B cell (primary cell): ENCODE results near the gene SYT4. TPM values are rescaled to one million over a fixed set of nuclear protein-coding genes. Genes with fewer than 3 reads are reported as not detected.

Source experiments
- ATAC-seq: fragments of 200-7000 bp; cut with Tn5 transposase; one replicate; pipeline ENCODE4 v1.10.0; 2021; ENCODE audit warnings: low read depth, mild to moderate bottlenecking, moderate number of reproducible peaks, moderate library complexity
- CTCF ChIA-PET: fragments of 350-600 bp; sonication (Branson Sonifier 250); formaldehyde crosslinking; loops from one replicate; lab custom pipeline; 2021; ENCODE audit warnings: antibody characterized with exemption, inconsistent platforms; lab: Charles Lee
- POLR2A ChIA-PET: fragments of 350-600 bp; sonication (Branson Sonifier 250); formaldehyde crosslinking; loops from one replicate; lab custom pipeline; 2021; ENCODE audit warnings: antibody characterized with exemption; lab: Charles Lee
- DNase-seq: peaks from one replicate; pipeline ENCODE4 v3.0.0; 2013
- H2AFZ ChIP-seq: 2 replicates; pipeline ENCODE4 v1.6.1; 2012; ENCODE audit warnings: mild to moderate bottlenecking, low read depth, low read length; ENCODE audit not compliant: insufficient read depth, poor library complexity, severe bottlenecking
- H3K27ac ChIP-seq, 2 donors: 1 replicate in 1 of 2; 2 replicates in 1 of 2; pipeline ENCODE4 v1.5.1; 2012 to 2013; ENCODE audit warnings: low read length in 2 of 2, mild to moderate bottlenecking in 2 of 2, moderate library complexity in 1 of 2
- H3K27me3 ChIP-seq, 4 experiments: fragments of 200-600 bp in 1 of 4; sonication (generic) in 1 of 4; replicated peaks in 1 of 4; 1 replicate in 2 of 4; 2 replicates in 2 of 4; pipeline versions ENCODE4 v1.6.1 to v1.7.0; 2013 to 2016; ENCODE audit warnings: low read length in 3 of 4, mild to moderate bottlenecking in 2 of 4, mixed read lengths in 1 of 4, moderate library complexity in 1 of 4; ENCODE audit not compliant: insufficient read depth in 4 of 4, control insufficient read depth in 3 of 4; ENCODE audit errors: control extremely low read depth in 1 of 4
- H3K36me3 ChIP-seq, 2 experiments: replicated peaks in 1 of 2; 1 replicate in 1 of 2; 2 replicates in 1 of 2; pipeline versions ENCODE4 v1.6.1 to v1.7.1; 2013; ENCODE audit warnings: low read length in 1 of 2; ENCODE audit not compliant: insufficient read depth in 2 of 2, control insufficient read depth in 1 of 2; ENCODE audit errors: control extremely low read depth in 1 of 2, extremely low read depth in 1 of 2
- H3K4me1 ChIP-seq, 2 donors: fragments of 200-600 bp in 1 of 2; sonication (generic) in 1 of 2; 1 replicate in 1 of 2; 2 replicates in 1 of 2; pipeline versions ENCODE4 v1.5.1 to v1.6.1; 2013 to 2017; ENCODE audit warnings: low read length in 2 of 2; ENCODE audit not compliant: control insufficient read depth in 2 of 2, insufficient read depth in 2 of 2
- H3K4me2 ChIP-seq: replicated peaks from 2 replicates; pipeline ENCODE3; 2012; ENCODE audit warnings: mild to moderate bottlenecking, low read depth, low read length; ENCODE audit not compliant: poor library complexity, severe bottlenecking
- H3K4me3 ChIP-seq, 5 experiments: fragments of 200-600 bp in 1 of 5; sonication (generic) in 1 of 5; 1 replicate in 3 of 5; 2 replicates in 2 of 5; pipeline versions ENCODE4 v1.5.1 to v1.7.0; 2011 to 2016; ENCODE audit warnings: low read length in 4 of 5, mild to moderate bottlenecking in 4 of 5, low read depth in 2 of 5, control low read depth in 1 of 5, moderate library complexity in 1 of 5; ENCODE audit not compliant: insufficient read depth in 1 of 5; ENCODE audit errors: control extremely low read depth in 1 of 5, extremely low read depth in 1 of 5
- H3K79me2 ChIP-seq: fragments of 200-600 bp; sonication (generic); one replicate; pipeline ENCODE4 v1.6.0; 2016; ENCODE audit warnings: low read length; ENCODE audit not compliant: control insufficient read depth, insufficient read depth
- H3K9ac ChIP-seq: fragments of 200-600 bp; sonication (generic); 2 replicates; pipeline ENCODE4 v1.6.1; 2017; ENCODE audit warnings: mild to moderate bottlenecking, low read length, moderate library complexity
- H3K9me3 ChIP-seq, 3 donors: one replicate each; pipeline versions ENCODE4 v1.6.1 to v1.7.1; 2013; ENCODE audit warnings: low read length in 2 of 3; ENCODE audit not compliant: control insufficient read depth in 2 of 3, insufficient read depth in 1 of 3; ENCODE audit errors: control extremely low read depth in 1 of 3
- H4K20me1 ChIP-seq: 2 replicates; pipeline ENCODE4 v1.6.0; 2012; ENCODE audit warnings: mild to moderate bottlenecking, low read length; ENCODE audit not compliant: insufficient read depth, control insufficient read depth, poor library complexity, severe bottlenecking
- H3K27ac Mint-ChIP-seq: one replicate; pipeline ENCODE4 v1.8.0; 2021; ENCODE audit warnings: mixed read lengths
- H3K27me3 Mint-ChIP-seq: one replicate; pipeline ENCODE4 v1.8.0; 2021; ENCODE audit warnings: mixed read lengths
- H3K4me1 Mint-ChIP-seq: one replicate; pipeline ENCODE4 v1.8.0; 2021; ENCODE audit warnings: mixed read lengths
- H3K4me3 Mint-ChIP-seq: one replicate; pipeline ENCODE4 v1.8.0; 2021; ENCODE audit warnings: mixed read lengths
- H3K9me3 Mint-ChIP-seq: one replicate; pipeline ENCODE4 v1.8.0; 2022; ENCODE audit warnings: mixed read lengths; ENCODE audit not compliant: insufficient read depth
- EZH2 ChIP-seq: IDR thresholded peaks from 2 replicates; pipeline ENCODE4 v1.6.1; 2012; ENCODE audit warnings: borderline replicate concordance, low read depth, mild to moderate bottlenecking, moderate library complexity, low read length; ENCODE audit not compliant: insufficient read depth, poor library complexity, severe bottlenecking
- WGBS: methylation state at CpG from one replicate; pipeline ENCODE4 v1.1.5; 2013; ENCODE audit warnings: missing lambda C conversion rate; ENCODE audit not compliant: insufficient coverage; 5-methylcytosine and 5-hydroxymethylcytosine counted together
- intact Hi-C: fragments of 100-400 bp; cut with micrococcal nuclease; formaldehyde crosslinking; loops from one replicate; pipeline ENCODE4 v1.10.0; 2022
- polyA plus RNA-seq: library from polyadenylated mRNA; depleted of rRNA; stranded (reverse); fragments of >200 nt; gene quantifications from 2 replicates; pipeline ENCODE4 v1.2.3, GENCODE V29; 2012
- total RNA-seq, 2 donors: library from RNA; stranded (reverse); fragments of 120-200 nt in 1 of 2; gene quantifications; 1 replicate in 1 of 2; 2 replicates in 1 of 2; pipeline versions ENCODE4 v1.2.3 to v1.2.4, GENCODE V29; 2013 to 2022
- TF ChIP-seq, protein P1 (sequence below): fragments of 200-600 bp; IDR thresholded peaks from one replicate; pipeline ENCODE4 v1.8.0; 2022; ENCODE audit warnings: antibody characterized with exemption, mild to moderate bottlenecking

The SYT4 gene
- total and polyA plus RNA-seq, 2 donors (not counting 1 experiment from before 2014, with no cell fraction given) = not detected

DNA sequence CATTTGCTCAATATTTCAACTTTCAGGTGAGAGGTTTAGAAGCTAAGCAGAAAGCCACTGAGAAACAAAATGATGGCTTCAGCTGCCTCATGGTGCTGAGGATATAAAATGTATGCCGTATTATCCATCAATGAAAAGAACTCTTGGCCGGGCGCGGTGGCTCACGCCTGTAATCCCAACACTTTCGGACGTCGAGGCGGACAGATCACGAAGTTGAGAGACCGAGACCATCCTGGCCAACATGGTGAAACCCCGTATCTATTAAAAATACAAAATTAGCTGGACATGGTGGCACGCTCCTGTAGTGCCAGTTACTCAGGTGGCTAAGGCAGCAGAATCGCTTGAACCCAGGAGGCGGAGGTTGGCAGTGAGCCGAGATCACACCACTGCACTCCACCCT lies 6.0 kb upstream of the SYT4 start:
- no peak overlapping the region for H3K9ac ChIP-seq
- 97% methylated on average over 14 of the region's 16 CpGs for WGBS
- Mint-ChIP-seq H3K4me1 (no peaks in the 10 kb centered on the region), H3K4me3 (no peak overlapping the region), H3K27ac (no peak overlapping the region), H3K9me3 (no peaks in the 10 kb centered on the region), H3K27me3 (peaks cover 5% of the 10 kb centered on the region)
- H3K79me2 ChIP-seq = no peaks in the 10 kb centered on the region
- H3K27me3 ChIP-seq = no peaks in the 10 kb centered on the region
- ChIA-PET POLR2A (no interaction called here), CTCF (interaction anchor here (0.6 kb wide), 1 partner anchor 764 kb away, joined by 4 read pairs; no protein-coding TSS in a partner anchor)
- no peak overlapping the region for H3K4me3 ChIP-seq
- intact Hi-C loops = no loop called here
- no peaks in the 10 kb centered on the region for H3K4me1 ChIP-seq
- no peak overlapping the region for H3K27ac ChIP-seq
- peaks cover 0 to 4% (median 0%) of the 10 kb centered on the region in 3 donors for H3K9me3 ChIP-seq
- H3K36me3 ChIP-seq = no peaks in the 10 kb centered on the region
- ATAC-seq (no peak), DNase-seq (no peak)
- TF ChIP-seq, protein P1, sequence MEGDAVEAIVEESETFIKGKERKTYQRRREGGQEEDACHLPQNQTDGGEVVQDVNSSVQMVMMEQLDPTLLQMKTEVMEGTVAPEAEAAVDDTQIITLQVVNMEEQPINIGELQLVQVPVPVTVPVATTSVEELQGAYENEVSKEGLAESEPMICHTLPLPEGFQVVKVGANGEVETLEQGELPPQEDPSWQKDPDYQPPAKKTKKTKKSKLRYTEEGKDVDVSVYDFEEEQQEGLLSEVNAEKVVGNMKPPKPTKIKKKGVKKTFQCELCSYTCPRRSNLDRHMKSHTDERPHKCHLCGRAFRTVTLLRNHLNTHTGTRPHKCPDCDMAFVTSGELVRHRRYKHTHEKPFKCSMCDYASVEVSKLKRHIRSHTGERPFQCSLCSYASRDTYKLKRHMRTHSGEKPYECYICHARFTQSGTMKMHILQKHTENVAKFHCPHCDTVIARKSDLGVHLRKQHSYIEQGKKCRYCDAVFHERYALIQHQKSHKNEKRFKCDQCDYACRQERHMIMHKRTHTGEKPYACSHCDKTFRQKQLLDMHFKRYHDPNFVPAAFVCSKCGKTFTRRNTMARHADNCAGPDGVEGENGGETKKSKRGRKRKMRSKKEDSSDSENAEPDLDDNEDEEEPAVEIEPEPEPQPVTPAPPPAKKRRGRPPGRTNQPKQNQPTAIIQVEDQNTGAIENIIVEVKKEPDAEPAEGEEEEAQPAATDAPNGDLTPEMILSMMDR = no peak
- TF ChIP-seq EZH2 = no peak
- no peak overlapping the region for H2AFZ ChIP-seq
- no peaks in the 10 kb centered on the region for H4K20me1 ChIP-seq
- H3K4me2 ChIP-seq = no peak overlapping the region

DNA sequence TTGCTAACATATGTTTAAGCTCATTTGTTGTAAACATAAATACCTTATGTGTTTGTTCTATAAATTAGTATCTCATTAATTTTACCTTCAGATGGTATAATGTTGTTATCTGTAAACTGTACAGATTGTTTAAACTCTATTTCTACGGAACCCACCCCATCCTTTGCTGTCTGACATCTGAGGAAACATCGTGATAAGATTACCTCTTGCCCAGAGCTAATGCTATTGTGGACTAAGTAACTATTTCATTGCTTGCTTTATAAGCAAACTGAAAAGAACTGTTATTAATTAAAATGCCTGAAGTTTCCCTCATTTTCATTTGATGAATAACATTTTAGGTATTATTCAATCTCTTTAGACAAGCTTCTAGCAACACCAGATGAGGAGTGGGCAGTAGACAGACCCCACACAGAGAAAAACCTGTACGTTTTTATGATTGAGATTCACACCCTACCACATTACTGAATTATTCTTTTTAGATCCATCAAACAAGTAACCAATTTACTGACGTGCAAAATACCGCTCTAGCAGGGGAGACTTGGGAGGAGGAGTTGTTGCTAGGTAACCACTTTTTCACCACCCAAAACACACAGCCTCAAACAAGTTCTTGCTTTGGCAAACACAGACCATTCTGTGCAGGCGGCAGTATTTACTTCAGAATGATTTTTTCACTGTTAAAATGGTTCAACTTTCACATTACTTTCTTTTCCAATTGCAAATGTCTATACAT lies 1.9 kb upstream of the SYT4 start:
- H3K27me3 ChIP-seq = no peaks in the 10 kb centered on the region
- no peak for ATAC-seq
- H3K4me1 ChIP-seq = no peaks in the 10 kb centered on the region
- H3K4me3 Mint-ChIP-seq = no peak overlapping the region
- no peak overlapping the region for H3K4me3 ChIP-seq
- CTCF ChIA-PET = interaction anchor here (2.1 kb wide), 1 partner anchor 1165 kb away, joined by 8 read pairs; no protein-coding TSS in a partner anchor
- POLR2A ChIA-PET = no interaction called here
- peaks cover 16% of the 10 kb centered on the region for H3K27me3 Mint-ChIP-seq
- no peaks in the 10 kb centered on the region for H3K9me3 ChIP-seq
- H3K27ac Mint-ChIP-seq = no peak overlapping the region
- H3K36me3 ChIP-seq = no peaks in the 10 kb centered on the region
- no peak overlapping the region for H3K4me2 ChIP-seq
- H3K9ac ChIP-seq = no peak overlapping the region
- no peaks in the 10 kb centered on the region for H3K4me1 Mint-ChIP-seq
- peak; percentile 3 for DNase-seq
- H3K27ac ChIP-seq = no peak overlapping the region
- WGBS = no CpG with 5 or more reads among the region's 6 CpGs
- intact Hi-C loops = no loop called here
- no peaks in the 10 kb centered on the region for H3K9me3 Mint-ChIP-seq
- TF ChIP-seq, protein P1 = no peak
- no peak for TF ChIP-seq EZH2
- H2AFZ ChIP-seq = no peak overlapping the region
- H3K79me2 ChIP-seq = no peaks in the 10 kb centered on the region
- H4K20me1 ChIP-seq = no peaks in the 10 kb centered on the region
